Naive thymus-derived CD4-positive, alpha-beta T cell (primary cell): ENCODE measurements around the gene CA12. TPM values are rescaled to one million over a fixed set of nuclear protein-coding genes. Genes with fewer than 3 reads are reported as not detected.

Experiments used
- ATAC-seq: fragments of 150-1000 bp; cut with Tn5 transposase; 2 replicates; pipeline ENCODE4 v1.10.0; 2021; ENCODE audit warnings: mild to moderate bottlenecking, moderate library complexity
- CTCF ChIA-PET: fragments of 350-600 bp; sonication (Branson Sonifier 250); formaldehyde crosslinking; loops from one replicate; lab custom pipeline; 2021; ENCODE audit warnings: antibody characterized with exemption; lab: Charles Lee
- POLR2A ChIA-PET: fragments of 350-600 bp; sonication (Branson Sonifier 250); formaldehyde crosslinking; loops from one replicate; lab custom pipeline; 2021; ENCODE audit warnings: antibody characterized with exemption, inconsistent platforms; lab: Charles Lee
- DNase-seq, 9 donors: peaks; one replicate each; pipeline versions ENCODE4 v3.0.0 to v3.0.0-alpha.2; 2020 to 2022; ENCODE audit warnings: mixed read lengths in 1 of 9
- H3K27ac ChIP-seq: one replicate; pipeline ENCODE4 v1.7.0; 2013; ENCODE audit warnings: mild to moderate bottlenecking, low read depth, low read length, moderate library complexity
- H3K27me3 ChIP-seq, 2 donors: one replicate each; pipeline ENCODE4 v1.7.0; 2013; ENCODE audit warnings: low read length in 2 of 2, mild to moderate bottlenecking in 2 of 2, moderate library complexity in 2 of 2; ENCODE audit not compliant: control insufficient read depth in 2 of 2, insufficient read depth in 2 of 2
- H3K36me3 ChIP-seq, 3 experiments: 1 replicate in 2 of 3; 2 replicates in 1 of 3; pipeline ENCODE4 v1.7.0; 2013; ENCODE audit warnings: low read length in 3 of 3, mild to moderate bottlenecking in 3 of 3, moderate library complexity in 1 of 3; ENCODE audit not compliant: insufficient read depth in 3 of 3, control insufficient read depth in 2 of 3
- H3K4me1 ChIP-seq, 2 donors: one replicate each; pipeline ENCODE4 v1.7.0; 2013; ENCODE audit warnings: low read length in 2 of 2, mild to moderate bottlenecking in 2 of 2, moderate library complexity in 1 of 2; ENCODE audit not compliant: control insufficient read depth in 2 of 2, insufficient read depth in 2 of 2
- H3K4me3 ChIP-seq: 2 replicates; pipeline ENCODE4 v1.7.0; 2013; ENCODE audit warnings: mild to moderate bottlenecking, low read length
- H3K9me3 ChIP-seq, 3 experiments: 1 replicate in 2 of 3; 2 replicates in 1 of 3; pipeline ENCODE4 v1.7.0; 2013; ENCODE audit warnings: low read length in 3 of 3; ENCODE audit not compliant: control insufficient read depth in 2 of 3
- H3K27ac Mint-ChIP-seq, 9 donors: one replicate each; pipeline ENCODE4 v1.8.0; 2020 to 2022; ENCODE audit warnings: mixed read lengths in 9 of 9, mild to moderate bottlenecking in 8 of 9, moderate library complexity in 5 of 9, inconsistent platforms in 2 of 9
- H3K27me3 Mint-ChIP-seq, 5 donors: one replicate each; pipeline ENCODE4 v1.8.0; 2021 to 2022; ENCODE audit warnings: mixed read lengths in 5 of 5, mild to moderate bottlenecking in 1 of 5
- H3K36me3 Mint-ChIP-seq, 5 donors: one replicate each; pipeline ENCODE4 v1.8.0; 2020 to 2022; ENCODE audit warnings: mixed read lengths in 5 of 5, mild to moderate bottlenecking in 3 of 5, inconsistent platforms in 1 of 5
- H3K4me1 Mint-ChIP-seq, 7 donors: one replicate each; pipeline ENCODE4 v1.8.0; 2020 to 2022; ENCODE audit warnings: mixed read lengths in 7 of 7, mild to moderate bottlenecking in 3 of 7, inconsistent platforms in 1 of 7
- H3K4me3 Mint-ChIP-seq, 10 donors: one replicate each; pipeline ENCODE4 v1.8.0; 2020 to 2022; ENCODE audit warnings: mild to moderate bottlenecking in 10 of 10, mixed read lengths in 10 of 10, moderate library complexity in 6 of 10, inconsistent platforms in 2 of 10
- H3K9me3 Mint-ChIP-seq, 11 donors: one replicate each; pipeline ENCODE4 v1.8.0; 2020 to 2022; ENCODE audit warnings: mixed read lengths in 11 of 11, mild to moderate bottlenecking in 4 of 11, inconsistent platforms in 1 of 11, moderate library complexity in 1 of 11
- intact Hi-C, 2 donors: fragments of 100-400 bp; cut with micrococcal nuclease; formaldehyde crosslinking; loops; one replicate each; pipeline ENCODE4 v1.15.1; 2023
- polyA plus RNA-seq, 2 donors: library from polyadenylated mRNA; unstranded; fragments of 300-500 nt; fragmentation: Illumina TruSeq; gene quantifications; one replicate each; pipeline ENCODE4 v1.2.3, GENCODE V29; 2021
- total RNA-seq, 6 experiments: library from RNA in 5 of 6; stranded (reverse) in 5 of 6; gene quantifications; 1 replicate in 5 of 6; 2 replicates in 1 of 6; pipeline ENCODE4 v1.2.3 and lab custom pipeline; 2021 to 2026

CA12 gene
- total and polyA plus RNA-seq, 7 experiments from 2014 or later = 0.02 TPM; not detected in 6

GRCh38 chr15:63288342-63288741 is 93.3 kb downstream of the CA12 start:
- CTCF ChIA-PET = interaction anchor here (0.6 to 2.4 kb wide), 5 partner anchors 8 to 1851 kb away, joined by 3 to 8 read pairs (median 4); partner anchors contain the start of gene APH1B

GRCh38 chr15:63287109-63287508 is 94.5 kb downstream of the CA12 start:
- Mint-ChIP-seq H3K27me3 (no peaks in the 10 kb centered on the region), H3K9me3 (no peaks in the 10 kb centered on the region), H3K4me3 (no peak overlapping the region), H3K4me1 (peaks cover 5 to 18% (median 8%) of the 10 kb centered on the region in 7 donors), H3K36me3 (peaks cover 0 to 38% (median 8%) of the 10 kb centered on the region in 5 donors), H3K27ac (no peak overlapping the region)
- Histone ChIP-seq H3K9me3 (no peaks in the 10 kb centered on the region), H3K27me3 (no peaks in the 10 kb centered on the region), H3K4me1 (no peaks in the 10 kb centered on the region), H3K4me3 (no peak overlapping the region), H3K36me3 (peaks cover 0 to 9% (median 4%) of the 10 kb centered on the region in 3 experiments), H3K27ac (no peak overlapping the region)
- POLR2A ChIA-PET = no interaction called here
- CTCF ChIA-PET = interaction anchor here (0.5 to 2.4 kb wide), 4 partner anchors 9 to 102 kb away, joined by 3 to 8 read pairs (median 3); partner anchors contain the start of gene APH1B
- intact Hi-C loops = loop anchor here in 1 of 2 donors (5.0 to 10.0 kb wide), 3 partner anchors 240 to 325 kb away; partner anchors contain the start of gene FBXL22
- no peak for ATAC-seq
- no peak for DNase-seq

More at GRCh38 chr15:63288342-63288741, 93.3 kb downstream of the CA12 start:
- no peaks in the 10 kb centered on the region for H3K9me3 ChIP-seq
- intact Hi-C loops = loop anchor here (1.0 to 10.0 kb wide), 11 partner anchors 115 to 780 kb away; partner anchors contain the start of genes FBXL22 (in 1 of the 2) and RPS27L (in 1 of the 2)
- no peaks in the 10 kb centered on the region for H3K4me1 ChIP-seq
- Mint-ChIP-seq H3K27me3 (no peaks in the 10 kb centered on the region), H3K9me3 (no peaks in the 10 kb centered on the region), H3K4me3 (no peak overlapping the region), H3K36me3 (peaks cover 0 to 42% (median 5%) of the 10 kb centered on the region in 5 donors), H3K27ac (peak overlapping the region in 3 of 9 donors; percentile 57 to 64 (median 61)), H3K4me1 (peaks cover 5 to 15% (median 8%) of the 10 kb centered on the region in 7 donors)
- peaks cover 0 to 9% (median 4%) of the 10 kb centered on the region in 3 experiments for H3K36me3 ChIP-seq
- no peaks in the 10 kb centered on the region for H3K27me3 ChIP-seq
- no peak overlapping the region for H3K4me3 ChIP-seq
- DNase-seq (no peak), ATAC-seq (no peak)
- H3K27ac ChIP-seq = no peak overlapping the region
- POLR2A ChIA-PET = interaction anchor here (0.6 to 1.1 kb wide), 2 partner anchors 313 to 741 kb away, joined by 3 read pairs; no protein-coding TSS in a partner anchor

- peaks cover 0 to 22% (median 4%) of the 10 kb centered on the region in 3 experiments for H3K36me3 ChIP-seq
Observed at GRCh38 chr15:63284335-63284734, 97.3 kb downstream of the CA12 start.

GRCh38 chr15:63283126-63283525 is 98.5 kb downstream of the CA12 start:
- no peak overlapping the region for H3K27ac ChIP-seq
- Mint-ChIP-seq H3K4me3 (no peak overlapping the region), H3K27ac (no peak overlapping the region), H3K36me3 (peaks cover 0 to 28% (median 7%) of the 10 kb centered on the region in 5 donors), H3K9me3 (no peaks in the 10 kb centered on the region), H3K27me3 (no peaks in the 10 kb centered on the region), H3K4me1 (peaks cover 5 to 26% (median 15%) of the 10 kb centered on the region in 7 donors)
- DNase-seq (no peak), ATAC-seq (peak; percentile 71)
- no peaks in the 10 kb centered on the region for H3K9me3 ChIP-seq
- no peak overlapping the region for H3K4me3 ChIP-seq
- peaks cover 0 to 22% (median 0%) of the 10 kb centered on the region in 3 experiments for H3K36me3 ChIP-seq
- ChIA-PET POLR2A (interaction anchor here (1.6 kb wide), 1 partner anchor 24 kb away, joined by 4 read pairs; no protein-coding TSS in a partner anchor), CTCF (no interaction called here)
- intact Hi-C loops = loop anchor here in 1 of 2 donors (10.0 kb wide), 1 partner anchor 312 kb away; the partner anchor contains the start of gene FBXL22
- no peaks in the 10 kb centered on the region for H3K27me3 ChIP-seq
- H3K4me1 ChIP-seq = peaks cover 1 to 5% of the 10 kb centered on the region in 2 donors

More at GRCh38 chr15:63284335-63284734, 97.3 kb downstream of the CA12 start:
- Mint-ChIP-seq H3K4me1 (peaks cover 5 to 20% (median 10%) of the 10 kb centered on the region in 7 donors), H3K36me3 (peaks cover 0 to 31% (median 7%) of the 10 kb centered on the region in 5 donors), H3K27me3 (no peaks in the 10 kb centered on the region), H3K27ac (no peak overlapping the region), H3K4me3 (no peak overlapping the region), H3K9me3 (no peaks in the 10 kb centered on the region)
- Histone ChIP-seq H3K9me3 (no peaks in the 10 kb centered on the region), H3K4me1 (no peaks in the 10 kb centered on the region), H3K4me3 (no peak overlapping the region), H3K27me3 (no peaks in the 10 kb centered on the region), H3K27ac (no peak overlapping the region)
- DNase-seq = no peak
- intact Hi-C loops = loop anchor here in 1 of 2 donors (10.0 kb wide), 1 partner anchor 310 kb away; the partner anchor contains the start of gene FBXL22
- no peak for ATAC-seq
- POLR2A ChIA-PET = interaction anchor here (0.8 to 1.6 kb wide), 2 partner anchors 8 to 23 kb away, joined by 3 to 4 read pairs; no protein-coding TSS in a partner anchor
- CTCF ChIA-PET = no interaction called here

- Histone ChIP-seq H3K4me3 (peak overlapping the region; percentile 65), H3K9me3 (no peaks in the 10 kb centered on the region), H3K4me1 (peaks cover 10 to 21% of the 10 kb centered on the region in 2 donors), H3K36me3 (peaks cover 0 to 17% (median 0%) of the 10 kb centered on the region in 3 experiments), H3K27ac (peak overlapping the region; percentile 96), H3K27me3 (no peaks in the 10 kb centered on the region)
- ChIA-PET POLR2A (interaction anchor here (0.6 to 5.7 kb wide), 11 partner anchors 17 to 864 kb away, joined by 3 to 52 read pairs (median 3); partner anchors contain the start of genes LACTB and RPS27L), CTCF (interaction anchor here (0.5 to 1.8 kb wide), 6 partner anchors 10 to 1552 kb away, joined by 3 to 8 read pairs (median 4); no protein-coding TSS in a partner anchor)
- intact Hi-C loops = loop anchor here (1.0 to 10.0 kb wide), 12 partner anchors 33 to 1907 kb away; partner anchors contain the start of genes RAB8B (in 2 of the 2), RPS27L (in 2 of the 2), CLPX (in 1 of the 2) and LACTB (in 1 of the 2)
- Mint-ChIP-seq H3K36me3 (peaks cover 0 to 10% (median 0%) of the 10 kb centered on the region in 5 donors), H3K9me3 (no peaks in the 10 kb centered on the region), H3K4me1 (peaks cover 23 to 49% (median 46%) of the 10 kb centered on the region in 7 donors), H3K27me3 (no peaks in the 10 kb centered on the region), H3K4me3 (peak overlapping the region; percentile 76 to 93 (median 83)), H3K27ac (peak overlapping the region; percentile 63 to 90 (median 85))
- ATAC-seq = peak; percentile 18
- DNase-seq = peak in 1 of 9 donors; percentile 16
Observed at GRCh38 chr15:63277893-63278456, 103.7 kb downstream of the CA12 start.
